T-helper 9 cell (primary cell): Measurements from ENCODE around the gene CCR1.

Experiments
- DNase-seq: peaks from one replicate; pipeline ENCODE4 v3.0.0-alpha.2; 2020
- total RNA-seq, 2 donors: gene quantifications; one replicate each; lab custom pipeline; 2026; lab: John Stamatoyannopoulos, UW

CCR1 gene
- total RNA-seq, result 0.21 to 0.24 reads per million in 2 donors

GRCh38 chr3:46208167-46208704, at the start of gene CCR1:
Gene CCR1, minus strand, starts transcription at chr3:46208313. Its CDS starts 4,000 bp downstream, at chr3:46204313.
- no peak for DNase-seq

- DNase-seq, result no peak
Measured at GRCh38 chr3:46252980-46253379, 44.9 kb upstream of the CCR1 start.

- no peak for DNase-seq
Measured at GRCh38 chr3:46245146-46245545, 37.0 kb upstream of the CCR1 start.

GRCh38 chr3:46243560-46243959, 35.4 kb upstream of the CCR1 start:
- no peak for DNase-seq

- DNase-seq, result no peak
Measured at GRCh38 chr3:46242120-46242519, 34.0 kb upstream of the CCR1 start, which contains the start of gene CCR3. Gene CCR3, plus strand, starts transcription at chr3:46242460. Its CDS starts 22,699 bp downstream, at chr3:46265159.

- DNase-seq, result no peak
Measured at GRCh38 chr3:46239952-46240351, 31.8 kb upstream of the CCR1 start.

GRCh38 chr3:46239301-46239938, 31.3 kb upstream of the CCR1 start:
- no peak for DNase-seq

GRCh38 chr3:46238386-46238785, 30.3 kb upstream of the CCR1 start:
- DNase-seq, result no peak

GRCh38 chr3:46236294-46237054, 28.4 kb upstream of the CCR1 start:
- no peak for DNase-seq

GRCh38 chr3:46235425-46235824, 27.3 kb upstream of the CCR1 start:
- no peak for DNase-seq

GRCh38 chr3:46233194-46233593, 25.1 kb upstream of the CCR1 start:
- DNase-seq, result no peak

- no peak for DNase-seq
Measured at GRCh38 chr3:46231323-46231722, 23.2 kb upstream of the CCR1 start.

- DNase-seq, result no peak
Measured at GRCh38 chr3:46228260-46229242, 20.4 kb upstream of the CCR1 start.

GRCh38 chr3:46222435-46223161, 14.5 kb upstream of the CCR1 start:
- no peak for DNase-seq

GRCh38 chr3:46221938-46222337, 13.8 kb upstream of the CCR1 start:
- DNase-seq, result no peak

- DNase-seq, result no peak
Measured at GRCh38 chr3:46221391-46221790, 13.3 kb upstream of the CCR1 start.

- no peak for DNase-seq
Measured at GRCh38 chr3:46218196-46218709, 10.1 kb upstream of the CCR1 start.

GRCh38 chr3:46215810-46216414, 7.8 kb upstream of the CCR1 start:
- no peak for DNase-seq

GRCh38 chr3:46214751-46215352, 6.7 kb upstream of the CCR1 start:
- no peak for DNase-seq

GRCh38 chr3:46213201-46213600, 5.1 kb upstream of the CCR1 start:
- no peak for DNase-seq

GRCh38 chr3:46212101-46212500, 4.0 kb upstream of the CCR1 start:
- DNase-seq, result no peak
